Stomach (tissue), 9 donors: ENCODE measurements around the gene CYTH1. TPM values are rescaled to one million over a fixed set of nuclear protein-coding genes. Genes with fewer than 3 reads are reported as not detected.

Experiments used
- DNase-seq, 2 donors: peaks; one replicate each; pipeline versions ENCODE4 v3.0.0 to v3.0.0-alpha.2; 2013 to 2019
- H3K27ac ChIP-seq, 5 donors: fragments of 200-600 bp in 4 of 5; sonication (generic) in 4 of 5; one replicate each; pipeline ENCODE4 v1.5.1; 2013 to 2019; ENCODE audit warnings: mild to moderate bottlenecking in 1 of 5, moderate library complexity in 1 of 5
- H3K27me3 ChIP-seq, 3 donors: fragments of 200-600 bp; sonication (generic); one replicate each; pipeline ENCODE4 v1.5.1; 2017 to 2019; ENCODE audit warnings: mixed run types in 1 of 3
- H3K36me3 ChIP-seq, 4 donors: fragments of 200-600 bp; sonication (generic); 1 replicate in 3 of 4; 2 replicates in 1 of 4; pipeline ENCODE4 v1.5.1; 2016 to 2019
- H3K4me1 ChIP-seq, 4 donors: fragments of 200-600 bp; sonication (generic); one replicate each; pipeline ENCODE4 v1.5.1; 2016 to 2019
- H3K4me3 ChIP-seq, 4 donors: fragments of 200-600 bp; sonication (generic) in 3 of 4; one replicate each; pipeline ENCODE4 v1.5.1; 2016 to 2019; ENCODE audit warnings: mild to moderate bottlenecking in 1 of 4
- H3K9me3 ChIP-seq, 4 donors: fragments of 200-600 bp; sonication (generic); one replicate each; pipeline ENCODE4 v1.5.1; 2016 to 2019
- EP300 ChIP-seq: sonication (generic); formaldehyde crosslinking; IDR thresholded peaks from one replicate; pipeline ENCODE4 v1.6.1; 2017; ENCODE audit warnings: antibody characterized with exemption
- POLR2A ChIP-seq, 4 donors: fragments of 450-650 bp; IDR thresholded peaks; one replicate each; pipeline ENCODE4 v1.6.1; 2016; ENCODE audit warnings: antibody characterized with exemption in 4 of 4, control low read depth in 2 of 4, mild to moderate bottlenecking in 1 of 4, moderate library complexity in 1 of 4
- POLR2AphosphoS5 ChIP-seq, 3 donors: sonication (generic); formaldehyde crosslinking; IDR thresholded peaks; one replicate each; pipeline ENCODE4 v1.6.1; 2016; ENCODE audit warnings: antibody characterized with exemption in 3 of 3
- WGBS, 5 donors: extraction: QIAGEN DNeasy Blood & Tissue Kit in 3 of 5; methylation state at CpG; one replicate each; pipeline versions ENCODE4 v1.1.5 to v1.1.7; 2013 to 2018; 5-methylcytosine and 5-hydroxymethylcytosine counted together
- intact Hi-C: fragments of 100-400 bp; cut with DNase I; formaldehyde crosslinking; loops from one replicate; pipeline ENCODE4 v1.15.1; 2023; ENCODE audit warnings: low total_unique reads
- polyA plus RNA-seq, 3 donors: library from polyadenylated mRNA; stranded (reverse); fragments of 200-250 nt; gene quantifications; one replicate each; pipeline ENCODE4 v1.2.3, GENCODE V29; 2013
- total RNA-seq, 5 donors: library from RNA; depleted of rRNA; stranded (reverse); fragments of >200 nt; gene quantifications; one replicate each; pipeline versions ENCODE4 v1.1.0 to v1.2.3, GENCODE V29; 2014 to 2016
- TF ChIP-seq, protein P1 (sequence below), 7 experiments: fragments of 450-650 bp in 4 of 7; fragments of 200-600 bp in 3 of 7; sonication (generic) in 3 of 7; IDR thresholded peaks; one replicate each; pipeline ENCODE4 v1.5.1; 2016 to 2019; ENCODE audit warnings: antibody characterized with exemption in 7 of 7, control low read depth in 2 of 7, mild to moderate bottlenecking in 1 of 7
- donor health status: healthy with polysubstance abuse.
- donor health status: Bipolar disorder and iron deficiency.
- donor health status: healthy.

CYTH1 gene
- total and polyA plus RNA-seq, 8 donors, result 29.6 to 137 (median 55.9) TPM

DNA sequence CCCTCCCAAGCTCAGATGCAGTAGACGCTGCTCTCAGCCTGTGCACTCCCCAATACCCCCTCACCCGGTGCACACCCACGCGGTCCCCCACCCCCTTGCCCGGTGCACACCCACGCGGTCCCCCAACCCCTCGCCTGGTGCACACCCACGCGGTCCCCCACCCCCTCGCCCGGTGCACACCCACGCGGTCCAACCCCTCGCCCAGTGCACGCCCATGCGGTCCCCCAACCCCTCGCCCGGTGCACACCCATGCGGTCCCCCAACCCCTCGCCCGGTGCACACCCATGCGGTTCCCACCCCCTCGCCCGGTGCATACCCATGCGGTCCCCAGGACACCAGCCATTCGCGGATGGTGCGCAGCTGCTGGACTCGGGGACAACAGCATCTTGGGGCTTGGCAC, 19.9 kb upstream of the CYTH1 start:
- TF ChIP-seq EP300, result no peak
- TF ChIP-seq POLR2AphosphoS5 (IDR thresholded peaks at IDR 0.05), result no peak
- TF ChIP-seq POLR2A (IDR thresholded peaks at IDR 0.05), result no peak
- TF ChIP-seq, protein P1, sequence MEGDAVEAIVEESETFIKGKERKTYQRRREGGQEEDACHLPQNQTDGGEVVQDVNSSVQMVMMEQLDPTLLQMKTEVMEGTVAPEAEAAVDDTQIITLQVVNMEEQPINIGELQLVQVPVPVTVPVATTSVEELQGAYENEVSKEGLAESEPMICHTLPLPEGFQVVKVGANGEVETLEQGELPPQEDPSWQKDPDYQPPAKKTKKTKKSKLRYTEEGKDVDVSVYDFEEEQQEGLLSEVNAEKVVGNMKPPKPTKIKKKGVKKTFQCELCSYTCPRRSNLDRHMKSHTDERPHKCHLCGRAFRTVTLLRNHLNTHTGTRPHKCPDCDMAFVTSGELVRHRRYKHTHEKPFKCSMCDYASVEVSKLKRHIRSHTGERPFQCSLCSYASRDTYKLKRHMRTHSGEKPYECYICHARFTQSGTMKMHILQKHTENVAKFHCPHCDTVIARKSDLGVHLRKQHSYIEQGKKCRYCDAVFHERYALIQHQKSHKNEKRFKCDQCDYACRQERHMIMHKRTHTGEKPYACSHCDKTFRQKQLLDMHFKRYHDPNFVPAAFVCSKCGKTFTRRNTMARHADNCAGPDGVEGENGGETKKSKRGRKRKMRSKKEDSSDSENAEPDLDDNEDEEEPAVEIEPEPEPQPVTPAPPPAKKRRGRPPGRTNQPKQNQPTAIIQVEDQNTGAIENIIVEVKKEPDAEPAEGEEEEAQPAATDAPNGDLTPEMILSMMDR (IDR thresholded peaks at IDR 0.05), result no peak
- H3K27ac ChIP-seq, result no peak overlapping the region
- no peak for DNase-seq
- peaks cover 57 to 96% (median 92%) of the 10 kb centered on the region in 4 donors for H3K36me3 ChIP-seq
- no peak overlapping the region for H3K4me3 ChIP-seq
- WGBS, 5 donors, result 89 to 97% (median 92%) methylated on average over 28 to 30 of the region's 30 CpGs
- no peaks in the 10 kb centered on the region for H3K27me3 ChIP-seq
- peaks cover 0 to 45% (median 14%) of the 10 kb centered on the region in 4 donors for H3K4me1 ChIP-seq
- no peaks in the 10 kb centered on the region for H3K9me3 ChIP-seq
- intact Hi-C loops, result no loop called here

DNA sequence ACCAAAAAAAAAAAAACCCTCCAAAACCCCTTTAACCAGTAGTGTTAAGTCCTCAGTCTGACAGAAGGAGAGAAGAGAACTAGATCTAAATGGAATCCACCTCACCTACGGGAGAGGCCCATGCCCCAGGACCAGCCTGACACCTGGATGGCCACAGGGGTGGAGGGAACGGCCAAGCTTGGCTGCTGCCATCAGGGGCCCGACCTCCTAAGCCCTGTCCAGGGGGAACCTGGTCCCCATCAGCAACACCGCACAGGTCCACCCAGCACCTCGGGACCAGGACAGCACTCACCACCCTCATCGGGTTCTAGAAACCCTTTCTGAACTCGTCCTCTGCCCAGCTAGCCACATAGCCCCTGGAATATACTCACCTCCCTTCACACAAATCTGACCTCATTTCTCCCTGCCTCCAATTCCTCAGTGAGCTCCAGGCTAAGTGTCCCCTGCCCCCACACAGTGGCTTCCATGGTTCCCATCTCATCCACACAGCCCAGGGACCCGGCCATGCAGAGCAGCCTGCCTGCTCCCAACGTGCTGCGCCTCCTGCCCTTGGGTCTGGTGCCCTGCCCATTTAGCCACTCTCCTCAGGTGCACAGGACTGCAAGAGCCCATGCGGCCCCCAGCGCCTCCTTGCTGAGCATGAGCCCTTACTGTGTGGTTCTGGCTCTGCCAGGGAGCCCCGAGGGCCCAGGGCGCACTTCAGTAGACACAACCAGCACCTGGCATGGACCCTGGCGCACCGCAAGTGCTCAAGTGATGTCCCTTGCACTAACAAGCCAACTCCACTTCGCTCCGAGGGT, 18.3 kb upstream of the CYTH1 start:
- DNase-seq, result peak in 1 of 2 donors; percentile 4
- TF ChIP-seq POLR2AphosphoS5 (IDR thresholded peaks at IDR 0.05), result no peak
- TF ChIP-seq POLR2A (IDR thresholded peaks at IDR 0.05), result no peak
- no peak for TF ChIP-seq EP300
- TF ChIP-seq, protein P1 (IDR thresholded peaks at IDR 0.05), result no peak
- Histone ChIP-seq H3K4me1 (peaks cover 5 to 57% (median 29%) of the 10 kb centered on the region in 4 donors), H3K27ac (peak overlapping the region in 1 of 5 donors; percentile 13), H3K9me3 (no peaks in the 10 kb centered on the region), H3K4me3 (no peak overlapping the region), H3K27me3 (no peaks in the 10 kb centered on the region), H3K36me3 (peaks cover 41 to 96% (median 92%) of the 10 kb centered on the region in 4 donors)
- WGBS, 5 donors, result 84 to 91% (median 88%) methylated on average over 17 to 18 of the region's 18 CpGs
- intact Hi-C loops, result no loop called here

DNA sequence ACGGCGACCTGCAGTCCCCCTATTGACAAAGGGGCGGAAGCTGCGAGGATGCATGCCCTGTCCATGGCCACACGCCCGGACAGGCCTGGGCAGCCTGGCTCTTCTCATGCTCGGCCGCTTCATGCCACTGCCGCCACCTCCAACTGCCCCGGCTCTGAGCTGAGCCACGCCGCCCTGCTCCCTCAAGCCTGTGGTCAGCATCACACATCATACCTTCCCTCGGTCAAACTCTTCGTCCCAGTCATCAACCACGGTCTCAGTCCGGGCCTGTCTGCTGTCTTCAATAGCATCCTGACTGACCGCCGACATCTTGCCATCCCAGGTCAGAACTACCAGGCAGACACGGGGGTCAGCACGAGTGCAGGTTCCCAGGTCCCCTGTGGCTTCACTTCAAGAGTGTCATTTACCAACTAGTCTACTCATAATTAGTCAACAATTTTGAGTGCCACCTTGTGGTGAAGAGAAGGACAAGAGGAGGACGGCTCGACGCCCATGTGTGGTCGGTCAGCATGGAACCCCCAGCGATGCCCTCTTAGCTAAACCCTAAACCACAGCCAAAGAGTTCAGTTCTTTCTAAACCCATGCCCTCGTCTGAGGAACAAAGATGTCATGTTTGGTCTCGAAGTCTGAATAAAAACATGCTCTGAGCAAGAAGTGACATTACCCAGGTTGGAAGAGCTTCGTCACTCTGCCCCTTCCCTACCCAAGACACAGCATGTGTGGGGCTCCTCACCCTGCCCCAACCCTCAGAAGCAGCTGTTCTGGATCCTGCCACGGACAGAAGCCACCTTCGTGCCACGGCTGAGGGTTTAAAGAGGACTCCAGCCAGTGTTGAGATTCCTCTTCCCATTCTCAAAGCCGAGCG, 16.9 kb upstream of the CYTH1 start:
- Histone ChIP-seq H3K4me3 (no peak overlapping the region), H3K4me1 (peaks cover 5 to 49% (median 29%) of the 10 kb centered on the region in 4 donors), H3K36me3 (peaks cover 48 to 99% (median 94%) of the 10 kb centered on the region in 4 donors), H3K27me3 (no peaks in the 10 kb centered on the region), H3K27ac (peak overlapping the region in 1 of 5 donors; percentile 27), H3K9me3 (no peaks in the 10 kb centered on the region)
- intact Hi-C loops, result loop anchor here (10.0 kb wide), 1 partner anchor 304 kb away; no protein-coding TSS in a partner anchor
- WGBS, 5 donors, result 72 to 80% (median 75%) methylated on average over 24 to 33 of the region's 33 CpGs
- peak in 1 of 2 donors; percentile 60 for DNase-seq
- TF ChIP-seq, protein P1 (IDR thresholded peaks at IDR 0.05), result peak in 5 of 7 experiments; percentile 32 to 47 (median 42)
- TF ChIP-seq POLR2AphosphoS5 (IDR thresholded peaks at IDR 0.05), result no peak
